ENCODE data around the gene PACSIN2.
"Not testable (repeated sequence)": the region's sequence is repeated elsewhere in the genome, so short reads cannot be mapped to it uniquely, and the experiment has no call there.

PACSIN2 gene

DNA sequence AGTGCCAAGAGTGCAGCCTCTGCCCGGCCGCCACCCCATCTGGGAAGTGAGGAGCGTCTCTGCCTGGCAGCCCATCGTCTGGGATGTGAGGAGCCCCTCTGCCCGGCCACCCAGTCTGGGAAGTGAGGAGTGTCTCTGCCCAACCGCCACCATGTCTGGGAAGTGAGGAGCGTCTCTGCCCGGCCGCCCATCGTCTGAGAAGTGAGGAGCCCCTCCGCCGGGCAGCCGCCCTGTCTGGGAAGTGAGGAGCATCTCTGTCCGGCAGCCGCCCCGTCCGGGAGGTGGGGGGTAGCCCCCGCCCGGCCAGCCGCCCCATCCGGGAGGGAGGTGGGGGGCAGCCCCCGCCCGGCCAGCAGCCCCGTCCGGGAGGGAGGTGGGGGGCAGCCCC lies 43.5 kb downstream of the PACSIN2 start:
- DNase-seq (ENCODE audit: insufficient read length, low spot score); FAIRE-seq: not testable (repeated sequence)

DNA sequence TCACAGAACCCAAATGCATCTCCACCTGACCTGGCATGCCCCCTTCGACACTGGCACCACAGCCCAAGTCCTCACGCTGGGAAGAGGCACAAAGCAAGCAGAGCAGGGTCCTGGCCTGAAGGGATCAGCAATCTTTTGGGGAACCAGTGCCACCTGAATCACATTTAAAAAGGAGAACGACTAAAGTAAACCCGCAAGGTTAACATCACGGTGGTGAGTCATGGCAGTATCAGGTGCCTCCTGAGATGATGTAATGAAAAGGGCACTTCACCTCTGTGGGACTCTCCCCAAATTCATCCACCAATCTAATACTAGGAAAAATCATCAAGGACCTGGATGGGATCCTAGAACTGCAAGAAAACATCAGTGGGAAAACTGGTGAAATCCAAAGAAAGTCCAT lies 44.9 kb downstream of the PACSIN2 start:
- DNase-seq (ENCODE audit: insufficient read length, low spot score) = no peak

DNA sequence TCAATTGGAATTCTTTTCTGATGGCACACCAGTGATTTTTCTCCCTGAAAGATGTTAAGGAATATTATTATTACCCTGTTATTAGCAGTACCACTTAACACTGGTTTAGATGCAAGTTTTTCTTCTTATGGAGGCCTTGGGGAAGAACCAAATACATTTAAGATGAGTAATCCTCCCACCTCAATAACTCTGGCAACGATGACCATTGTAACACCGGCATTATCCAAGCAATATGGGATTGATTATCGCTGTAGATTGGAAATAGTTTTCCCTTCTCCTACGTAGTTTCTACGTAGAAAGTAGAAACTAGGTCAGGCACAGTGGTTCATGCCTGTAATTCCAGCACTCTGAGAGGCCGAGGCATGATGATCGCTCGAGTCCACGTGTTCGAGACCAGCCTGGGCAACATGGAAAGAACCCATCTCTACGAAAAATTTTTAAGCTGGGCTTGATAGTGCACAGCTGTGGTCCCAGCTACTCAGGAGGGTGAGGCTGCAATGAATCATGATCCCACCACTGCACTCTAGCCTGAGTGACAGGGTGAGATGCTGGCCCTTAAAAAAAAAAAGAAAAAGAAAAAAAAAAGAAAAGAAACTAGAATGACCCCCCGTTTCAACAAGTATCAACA lies 45.5 kb downstream of the PACSIN2 start:
- DNase-seq (ENCODE audit: insufficient read length, low spot score) (no peak), FAIRE-seq (no peak)

More for the DNA sequence above, 44.9 kb downstream of the PACSIN2 start:
- FAIRE-seq = no peak

DNA sequence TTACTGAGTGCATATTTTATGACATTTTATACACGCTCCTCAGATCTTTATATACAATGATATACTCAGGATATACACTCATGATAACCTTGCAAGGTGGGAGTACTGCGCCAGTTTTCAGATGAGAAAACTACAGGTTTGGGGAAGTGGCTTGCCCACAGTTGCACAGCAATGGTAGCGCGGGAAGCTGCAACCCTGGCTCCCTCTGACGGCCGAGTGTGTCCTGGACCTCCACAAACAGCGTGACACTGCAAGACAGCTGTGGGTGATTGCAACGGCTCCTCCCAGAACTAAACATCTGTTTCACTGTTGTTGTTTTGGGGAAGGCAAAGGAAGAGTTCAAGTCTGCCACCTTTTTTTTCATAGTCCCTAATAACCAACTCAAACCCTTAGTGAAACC lies 47.0 kb downstream of the PACSIN2 start:
- DNase-seq (ENCODE audit: insufficient read length, low spot score) (no peak), FAIRE-seq (no peak)

DNA sequence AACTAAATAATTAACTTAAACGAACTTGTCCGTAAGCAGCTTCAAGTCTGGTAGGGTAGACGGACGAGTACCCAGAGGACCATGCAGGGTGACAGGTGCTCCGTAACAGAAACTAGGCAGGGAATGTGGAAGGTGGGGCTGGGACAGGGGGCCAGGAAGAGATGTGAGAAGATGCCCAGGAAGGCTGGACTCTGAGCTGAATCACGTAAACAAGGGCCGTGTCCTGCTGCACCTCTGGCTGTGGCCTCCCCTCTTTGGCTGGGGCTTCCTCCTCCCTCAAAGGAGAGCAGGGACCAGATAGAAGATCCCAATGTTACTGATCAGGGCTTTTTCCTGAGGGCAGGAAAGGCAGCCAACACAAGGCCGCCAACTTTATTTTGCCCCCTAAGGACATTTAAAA lies 47.9 kb downstream of the PACSIN2 start:
- no peak for FAIRE-seq
- DNase-seq (ENCODE audit: insufficient read length, low spot score) = no peak

DNA sequence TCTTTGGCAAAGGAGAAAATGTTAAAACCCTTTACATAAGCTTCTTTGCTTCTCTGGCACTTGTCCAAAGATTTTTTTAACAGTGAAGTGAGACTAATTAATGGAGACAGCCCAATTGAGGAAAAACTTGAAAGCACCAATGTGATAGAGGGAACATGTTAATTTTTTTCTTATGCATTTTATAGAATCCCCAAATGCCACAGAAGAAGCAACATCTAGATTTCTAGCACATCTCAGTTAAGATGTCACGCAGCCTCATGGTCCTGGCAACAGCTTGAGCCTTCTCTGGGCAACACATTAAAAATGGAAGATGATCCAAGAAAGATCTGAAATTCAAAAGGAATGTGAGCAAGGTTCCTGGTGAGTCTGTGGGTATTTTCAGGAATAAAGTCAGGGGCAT lies 48.5 kb downstream of the PACSIN2 start:
- DNase-seq (ENCODE audit: insufficient read length, low spot score) = no peak
- FAIRE-seq = no peak

DNA sequence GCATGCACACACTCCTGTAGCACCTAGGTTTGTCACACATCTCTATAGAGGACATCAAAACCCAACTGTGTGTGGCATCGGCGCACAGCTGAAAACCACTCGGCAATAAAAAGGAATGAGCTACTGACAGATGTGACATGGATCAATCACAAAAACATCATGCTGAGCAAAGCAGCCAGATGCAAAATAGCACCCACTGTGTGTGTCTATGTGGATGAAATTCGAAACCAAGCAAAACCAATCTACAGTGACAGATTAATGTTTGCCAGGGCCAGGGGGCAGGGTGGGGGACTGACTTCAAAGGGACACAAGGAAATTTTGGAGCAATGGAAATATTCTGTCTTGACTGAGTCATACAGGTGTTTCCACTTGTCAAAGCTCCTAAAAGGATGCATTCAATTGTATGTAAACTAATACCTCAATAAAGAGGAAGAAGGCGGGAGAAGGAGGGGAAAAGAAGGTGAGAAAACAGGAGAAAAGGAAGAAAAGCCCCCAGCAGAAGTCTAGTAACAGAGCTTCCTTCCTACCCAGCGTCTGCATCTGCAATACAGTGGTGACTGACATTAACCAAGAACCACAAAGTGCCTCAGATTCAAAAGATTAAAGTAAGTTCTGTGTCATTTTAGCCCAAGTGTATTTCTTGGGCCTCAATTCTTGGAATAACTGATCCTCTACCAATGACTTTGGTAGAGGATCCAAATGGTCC lies 49.8 kb downstream of the PACSIN2 start:
- DNase-seq (ENCODE audit: insufficient read length, low spot score) (no peak), FAIRE-seq (no peak)

DNA sequence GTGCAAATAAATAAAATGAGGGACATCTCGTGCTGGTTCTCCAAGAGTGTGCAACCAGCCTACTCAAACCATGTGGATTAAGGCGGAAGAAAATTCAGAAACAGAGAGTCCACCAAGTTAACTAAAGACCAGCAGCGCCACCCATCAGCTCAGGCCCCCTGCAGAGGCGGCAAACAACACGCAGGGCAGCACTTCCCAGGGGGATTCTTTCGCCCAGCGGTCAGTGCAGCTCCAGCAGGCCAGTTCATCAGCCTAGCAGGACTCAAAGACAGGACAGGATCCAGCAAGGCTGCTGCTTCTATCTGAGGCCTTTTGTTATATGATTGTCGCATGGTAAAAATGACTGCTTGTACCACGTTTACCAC lies 51.7 kb downstream of the PACSIN2 start:
- DNase-seq (ENCODE audit: insufficient read length, low spot score) (no peak), FAIRE-seq (no peak)

DNA sequence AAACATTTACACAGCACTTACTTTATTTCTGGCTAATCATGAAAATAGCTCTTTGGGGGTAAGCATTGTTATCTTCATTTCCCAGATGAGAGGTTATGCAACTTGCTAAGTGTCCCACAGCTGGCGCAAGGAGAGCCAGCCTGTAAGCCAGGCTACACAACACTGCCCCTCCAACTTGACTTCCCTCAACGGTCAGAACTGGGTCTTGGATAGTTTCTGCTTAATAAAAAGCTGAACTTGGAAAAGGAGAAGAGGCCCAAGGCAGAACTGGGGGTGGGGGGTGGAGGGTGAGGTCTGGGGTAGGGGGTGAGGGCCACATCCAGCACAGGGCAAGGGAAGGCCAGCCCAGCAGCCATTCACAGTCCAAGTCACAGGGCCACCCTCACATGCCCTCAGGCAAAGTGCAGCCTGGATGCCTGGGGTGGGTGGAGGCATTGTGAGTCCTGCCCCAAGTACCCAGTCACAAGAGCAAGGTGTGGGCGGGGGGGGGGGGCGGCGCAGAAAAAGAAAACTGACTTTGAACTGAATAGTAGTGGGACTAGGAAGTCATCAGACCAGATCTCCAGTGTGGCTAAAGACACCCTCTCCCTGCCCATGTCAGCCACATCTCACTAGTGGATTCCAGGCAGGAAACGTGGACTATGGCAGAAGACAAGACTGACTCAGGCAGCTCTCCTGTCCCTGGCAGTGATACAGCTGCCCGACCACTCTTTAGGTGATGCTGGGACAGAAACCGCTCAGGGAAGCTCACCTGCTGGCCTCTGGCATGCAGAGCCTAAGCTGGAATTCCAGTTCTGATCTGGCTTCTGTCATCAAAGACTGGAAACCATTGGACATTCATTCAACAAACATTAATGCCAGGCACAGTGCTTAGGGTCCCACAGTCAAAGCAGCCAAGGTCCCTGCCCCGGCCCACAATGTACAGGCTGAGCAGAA lies 52.4 kb downstream of the PACSIN2 start:
- FAIRE-seq (no peak), DNase-seq (ENCODE audit: insufficient read length, low spot score) (no peak)

DNA sequence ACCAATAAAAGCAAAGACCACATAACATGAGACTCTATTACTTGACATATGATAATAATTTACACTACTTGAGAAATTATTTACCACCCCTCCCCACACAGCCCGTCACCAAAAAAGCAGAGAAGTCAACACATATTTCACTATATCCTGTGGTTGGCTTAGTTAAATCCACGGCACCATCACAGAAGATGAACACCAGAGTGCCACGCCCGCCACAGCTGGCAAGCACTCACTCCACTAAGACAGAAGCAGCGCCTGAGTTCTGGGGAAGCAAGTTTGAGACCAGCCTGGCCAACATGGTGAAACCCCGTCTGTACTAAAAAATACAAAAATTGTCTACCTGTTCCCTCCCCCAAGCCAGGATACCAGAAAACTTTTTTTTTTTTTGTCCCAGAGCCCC lies 53.1 kb downstream of the PACSIN2 start:
- DNase-seq (ENCODE audit: insufficient read length, low spot score) (no peak), FAIRE-seq (no peak)

DNA sequence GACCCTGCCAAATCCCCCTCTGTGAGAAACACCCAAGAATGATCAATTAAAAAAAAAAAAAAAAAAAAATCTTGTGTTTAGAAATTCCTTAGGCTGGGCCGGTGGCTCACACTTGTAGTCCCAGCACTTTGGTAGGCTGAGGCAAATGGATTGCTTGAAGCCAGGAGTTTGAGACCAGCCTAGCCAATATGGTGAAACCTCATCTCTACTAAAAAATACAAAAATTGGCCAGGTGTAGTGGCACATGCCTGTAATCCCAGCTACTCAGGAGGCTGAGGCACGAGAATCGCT lies 53.6 kb downstream of the PACSIN2 start:
- not testable (repeated sequence) for DNase-seq (ENCODE audit: insufficient read length, low spot score); FAIRE-seq

DNA sequence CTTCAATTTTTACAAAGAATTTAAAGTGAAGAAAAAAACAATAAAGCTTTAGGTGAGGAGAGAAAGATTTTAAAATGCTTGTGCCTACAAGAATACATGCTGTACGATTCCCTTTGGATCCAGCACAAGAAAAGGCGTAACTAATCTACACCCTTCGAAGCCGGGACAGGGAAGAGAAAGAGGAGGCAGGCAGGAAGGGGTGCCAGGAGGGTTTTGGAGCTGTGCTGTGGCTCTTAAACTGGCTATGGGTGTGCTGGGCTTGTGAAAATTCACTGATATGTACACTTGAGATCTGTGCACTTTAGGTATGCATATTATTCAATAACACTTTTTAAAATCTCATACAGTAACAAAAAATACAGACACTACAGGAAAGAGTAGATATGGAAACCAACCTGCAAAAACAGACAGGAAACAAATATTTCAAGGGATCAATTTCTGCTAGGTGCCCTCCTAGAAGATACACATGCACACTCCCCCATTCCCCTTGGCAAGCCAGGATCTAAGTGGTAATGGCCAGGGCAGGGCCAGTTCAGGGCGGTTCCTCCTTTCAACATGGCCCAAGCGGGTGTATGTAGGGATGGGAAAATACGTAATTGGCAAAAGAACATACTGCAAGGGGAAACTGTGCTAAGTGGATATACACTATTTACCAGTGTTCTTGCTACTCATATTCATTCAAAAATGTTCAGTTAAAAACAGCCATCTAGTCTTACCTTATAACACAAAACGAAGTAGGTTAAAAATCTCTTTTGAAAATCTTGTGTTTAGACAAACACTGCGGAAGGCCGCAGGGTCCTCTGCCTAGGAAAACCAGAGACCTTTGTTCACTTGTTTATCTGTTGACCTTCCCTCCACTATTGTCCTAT lies 54.2 kb downstream of the PACSIN2 start:
- no peak for DNase-seq (ENCODE audit: insufficient read length, low spot score)
- no peak for FAIRE-seq

DNA sequence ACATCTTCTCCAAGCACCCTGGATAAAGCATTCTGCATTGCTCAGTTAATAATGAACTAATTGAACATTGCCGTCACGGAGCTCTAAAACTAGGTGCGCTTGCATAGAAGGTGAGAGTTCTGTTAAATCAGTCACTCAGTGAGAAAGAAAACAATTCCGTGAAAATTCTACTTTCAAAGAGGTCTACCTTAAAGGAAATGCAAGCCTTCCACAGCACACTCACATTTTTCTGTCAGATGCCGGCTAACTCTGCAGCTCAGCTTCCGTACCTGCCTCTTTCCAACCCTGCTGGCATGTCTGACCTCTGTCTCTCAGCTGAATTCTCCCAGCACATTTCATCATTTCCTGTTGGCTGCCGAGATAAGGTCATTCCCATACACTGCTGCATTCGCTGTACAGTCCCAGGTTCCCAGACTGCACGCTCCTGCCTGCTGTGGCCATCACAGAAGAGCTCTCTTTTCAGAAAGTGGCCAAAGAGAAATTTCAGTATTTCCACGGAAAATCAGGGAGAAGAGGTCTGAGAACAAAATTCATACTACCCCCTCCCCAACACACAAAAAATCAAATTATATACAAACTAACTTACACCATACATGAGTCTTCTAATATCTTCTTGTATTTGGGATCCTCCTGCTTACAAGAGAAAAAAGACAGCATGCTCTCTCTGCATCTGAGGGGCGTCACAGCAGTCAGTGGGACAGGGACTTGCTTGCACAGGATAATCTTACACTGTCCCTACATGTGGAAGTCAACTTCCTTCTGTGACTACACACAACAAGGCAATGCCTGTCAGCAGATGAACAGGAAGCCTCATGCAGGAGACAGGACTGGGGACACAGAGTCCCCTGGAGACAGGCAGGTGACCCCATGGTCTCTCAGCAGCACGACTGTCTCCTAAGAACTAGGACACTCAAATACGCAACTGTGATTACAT lies 55.1 kb downstream of the PACSIN2 start:
- DNase-seq (ENCODE audit: insufficient read length, low spot score) = peak; percentile 65

DNA sequence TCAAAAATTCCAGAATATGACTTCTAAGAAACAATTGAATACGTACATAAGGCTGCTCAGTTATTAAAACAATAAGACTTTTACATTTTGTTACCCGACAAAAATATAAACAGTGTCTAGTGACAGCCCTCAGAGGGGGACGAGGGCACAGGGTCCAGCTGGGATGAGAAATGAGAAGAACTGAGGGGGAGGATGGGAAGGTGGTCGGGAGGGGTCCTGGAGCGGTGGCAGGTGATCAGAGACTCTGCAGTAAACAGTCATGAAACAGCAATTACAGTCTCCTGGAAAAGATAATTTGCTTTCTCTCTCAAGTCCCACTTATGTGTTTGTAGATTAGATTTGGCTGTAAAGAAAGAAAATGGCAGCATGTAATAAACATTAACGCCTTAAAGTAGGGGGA lies 56.0 kb downstream of the PACSIN2 start:
- DNase-seq (ENCODE audit: insufficient read length, low spot score) = no peak
- FAIRE-seq = no peak

More for the DNA sequence above, 55.1 kb downstream of the PACSIN2 start:
- peak; percentile 28 for FAIRE-seq

DNA sequence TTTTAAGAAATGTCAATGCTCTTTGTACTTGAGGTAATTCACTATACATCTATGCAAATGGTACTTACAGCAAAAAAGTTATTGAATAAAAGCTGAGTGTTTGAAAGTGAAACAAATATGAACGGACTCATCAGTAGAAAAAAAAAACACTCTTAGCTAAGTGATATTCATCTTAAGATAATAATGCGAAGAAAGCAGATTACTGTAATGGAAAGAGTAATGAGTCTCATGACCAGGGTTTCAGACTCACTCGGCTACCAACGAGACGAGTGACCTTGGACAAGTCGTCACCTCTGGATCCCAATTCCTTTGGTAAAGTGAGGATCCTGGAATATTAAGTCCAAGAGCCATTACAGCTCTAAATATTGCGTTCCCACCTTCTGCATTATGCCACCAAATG lies 57.0 kb downstream of the PACSIN2 start:
- no peak for FAIRE-seq
- DNase-seq (ENCODE audit: insufficient read length, low spot score) = no peak

DNA sequence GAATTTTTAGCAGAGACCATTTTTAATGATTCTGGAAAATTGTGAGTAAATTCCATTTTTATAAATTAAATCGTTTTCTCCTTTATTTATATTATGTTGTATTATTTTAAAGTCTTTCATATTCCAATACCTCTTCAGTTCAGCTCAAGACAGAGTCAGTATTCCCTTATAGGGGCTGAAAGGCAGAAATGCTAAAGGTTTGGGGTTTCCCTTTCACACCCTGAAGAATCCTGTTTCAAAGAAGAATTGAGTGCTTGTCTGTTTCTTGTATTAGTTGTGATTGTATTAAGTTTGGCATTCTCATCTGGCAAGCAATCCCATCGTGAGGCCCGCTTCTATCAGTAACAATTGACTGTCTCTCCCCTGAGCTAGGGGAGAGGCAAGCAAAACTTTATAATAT lies 57.4 kb downstream of the PACSIN2 start:
- FAIRE-seq = no peak
- DNase-seq (ENCODE audit: insufficient read length, low spot score) = no peak

DNA sequence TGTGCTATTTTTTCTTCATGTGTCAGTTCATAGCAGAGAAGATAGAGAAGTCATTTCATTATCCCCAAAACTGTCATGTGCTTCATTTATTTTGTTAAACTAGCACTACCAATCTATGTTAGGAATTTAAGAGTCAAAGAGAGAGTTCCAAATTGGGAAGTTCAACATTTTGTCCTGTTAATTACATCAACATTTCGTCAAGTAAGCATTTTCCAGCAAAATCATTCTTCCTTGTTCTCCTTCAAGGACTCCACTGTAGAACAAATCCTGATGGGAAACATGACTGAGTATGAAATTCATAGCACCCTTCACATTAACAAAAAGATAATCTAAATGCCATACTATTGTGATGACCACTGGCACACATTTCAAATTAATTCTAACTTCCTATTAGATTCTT lies 59.1 kb downstream of the PACSIN2 start:
- DNase-seq (ENCODE audit: insufficient read length, low spot score) = no peak
- FAIRE-seq = no peak

DNA sequence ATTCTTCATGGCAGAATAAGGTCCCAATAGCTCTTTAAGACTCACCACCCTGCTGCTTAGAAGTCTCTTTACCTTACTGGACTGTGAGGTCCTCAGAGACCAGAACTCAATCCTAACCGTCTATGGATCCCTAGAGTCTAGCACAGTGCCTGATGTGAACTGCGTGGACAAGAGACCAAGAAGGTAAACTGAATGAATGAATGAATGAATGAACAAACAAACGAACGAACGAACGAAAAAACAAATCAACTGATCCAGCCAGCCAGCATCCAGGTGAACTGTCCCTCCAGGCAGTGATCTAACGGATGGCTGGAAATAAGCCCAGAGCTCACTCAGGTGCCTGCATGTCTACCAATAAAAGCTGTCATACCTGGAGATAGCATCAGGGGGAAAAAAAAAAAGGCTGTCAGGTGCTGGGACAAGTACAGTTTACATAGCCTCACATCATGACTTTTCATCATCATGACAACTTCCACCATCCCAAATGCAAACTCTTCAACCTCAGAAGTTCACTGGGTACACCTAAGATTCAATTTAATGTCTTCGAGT lies 59.8 kb downstream of the PACSIN2 start:
- DNase-seq (ENCODE audit: insufficient read length, low spot score) (no peak), FAIRE-seq (no peak)

DNA sequence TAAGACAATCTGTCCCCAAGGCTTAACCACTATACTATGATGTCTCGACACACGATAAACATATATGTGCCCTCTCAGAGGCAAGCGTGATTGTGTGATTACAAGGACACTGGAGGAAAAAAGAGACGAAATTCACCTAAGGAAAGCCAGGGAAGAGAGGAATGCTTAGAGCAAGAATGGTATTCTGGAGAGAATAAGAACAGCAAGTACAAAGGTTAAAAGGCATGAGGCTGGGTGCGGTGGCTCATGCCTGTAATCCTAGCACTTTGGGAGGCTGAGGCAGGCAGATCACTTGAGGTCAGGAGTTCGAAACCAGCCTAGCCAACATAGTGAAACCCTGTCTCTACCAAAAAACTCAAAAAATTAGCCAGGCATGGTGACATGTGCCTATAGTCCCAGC lies 61.2 kb downstream of the PACSIN2 start:
- DNase-seq (ENCODE audit: insufficient read length, low spot score); FAIRE-seq: not testable (repeated sequence)

Measured in HTR-8/SVneo (cell line).